Measurements from ENCODE around the gene CDC6.

DNA sequence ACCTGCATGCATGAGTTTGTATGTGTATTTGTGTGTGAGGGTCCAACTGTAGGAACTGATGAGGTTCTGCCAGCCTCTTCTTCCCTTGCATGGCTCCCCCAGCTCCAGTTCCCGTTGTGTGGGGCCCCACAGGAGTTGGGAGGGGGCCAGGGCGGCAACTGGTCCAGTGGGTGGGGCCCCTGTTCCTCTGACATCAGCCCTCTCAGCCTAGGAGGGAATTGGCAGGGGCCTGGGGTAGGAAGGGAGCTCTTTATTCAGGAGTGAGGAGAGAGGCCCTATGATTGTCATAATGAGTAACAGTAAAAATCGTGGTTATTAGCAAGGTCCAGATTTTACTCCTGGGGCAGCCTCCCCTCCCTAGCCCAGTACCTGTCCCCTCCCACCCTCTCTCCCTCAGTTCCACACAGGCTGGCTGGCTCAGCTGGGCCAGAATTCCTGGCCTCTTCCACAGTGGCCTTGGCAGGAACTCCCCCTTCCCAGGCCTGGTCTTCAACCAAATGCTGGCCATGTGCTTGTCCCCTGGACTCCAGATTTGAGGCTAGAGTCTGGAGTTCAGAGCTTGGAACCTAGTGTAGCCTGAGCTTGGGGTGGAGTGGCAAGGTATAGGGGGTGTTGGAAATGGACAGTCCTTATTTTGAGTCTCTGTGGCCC lies 40.2 kb downstream of the CDC6 start:
- no peak for TF ChIP-seq CTCF (IDR thresholded peaks at IDR 0.05)
- TF ChIP-seq EZH2phosphoT487 (IDR thresholded peaks at IDR 0.05), result no peak
